KBM-7 (cell line): ENCODE data around the gene SLC10A2.

Experiments used
- DNase-seq: peaks from one replicate; pipeline ENCODE4 v3.0.0-alpha.2; 2015
- in situ Hi-C: fragments of 300-500 bp; cut with MboI; formaldehyde crosslinking; loops from 2 replicates; pipeline ENCODE4 v1.14.3; 2020; ENCODE audit warnings: low sequenced_read_pairs, low pct_unique_long_range_greater_than_20kb, mixed read lengths

SLC10A2 gene

DNA sequence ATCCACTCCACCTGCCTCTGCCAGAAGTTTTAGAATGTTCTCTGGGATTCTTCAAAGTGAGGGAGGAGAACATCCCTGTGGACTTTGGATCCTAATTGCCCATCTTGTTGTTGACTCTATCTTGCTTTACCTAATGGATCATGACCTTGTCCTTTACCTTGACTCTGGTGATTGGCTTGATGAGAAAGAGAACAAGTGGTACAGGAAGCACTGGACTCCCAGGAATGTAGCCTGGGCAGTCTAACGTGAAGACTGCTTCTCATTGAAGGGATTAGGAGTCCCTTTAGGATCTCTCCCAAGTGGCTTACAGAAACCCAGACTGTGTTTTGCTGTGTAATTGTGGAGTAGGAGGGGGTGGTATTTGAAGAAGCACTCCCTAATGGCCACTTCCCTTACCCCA lies 63.9 kb downstream of the SLC10A2 start:
- in situ Hi-C loops = no loop called here
- DNase-seq = no peak

DNA sequence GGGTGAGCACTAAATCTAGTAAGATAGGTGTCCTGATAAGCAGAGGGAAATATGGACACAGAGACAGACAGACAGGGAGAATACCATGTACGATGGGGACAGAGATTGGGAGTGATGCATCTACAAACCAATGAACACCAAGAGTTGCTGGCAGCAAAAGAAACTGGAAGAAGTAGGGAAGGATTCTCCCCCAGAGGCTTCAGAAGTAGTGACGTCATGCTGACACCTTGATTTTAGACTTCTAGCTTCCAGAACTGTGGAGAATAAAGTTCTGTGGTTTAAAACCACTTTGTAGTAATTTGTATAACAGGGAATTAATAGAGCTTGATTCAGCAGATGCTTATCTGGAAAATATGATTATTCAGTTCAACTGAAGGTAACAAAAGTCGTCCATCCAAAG lies 66.1 kb downstream of the SLC10A2 start:
- DNase-seq = no peak
- in situ Hi-C loops = no loop called here

DNA sequence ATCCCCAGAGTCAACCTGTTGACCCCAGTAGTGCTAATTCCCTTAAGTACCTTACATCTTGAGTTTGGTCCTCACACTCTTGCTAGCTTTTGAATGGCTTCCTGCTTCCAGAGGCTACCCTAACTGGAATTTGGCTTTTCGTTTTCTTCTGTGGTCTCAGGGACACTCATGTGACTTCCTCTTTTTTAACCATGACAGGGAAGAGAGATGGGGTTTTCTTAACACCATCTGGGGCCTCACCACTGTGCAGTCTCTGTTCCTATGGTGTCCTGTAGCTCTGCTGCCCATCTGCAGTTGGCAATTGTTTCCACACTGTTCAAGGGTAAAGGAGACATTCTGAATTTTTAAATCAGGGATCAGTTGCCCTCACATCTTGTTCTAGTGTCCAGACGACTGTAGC lies 66.7 kb downstream of the SLC10A2 start:
- peak; percentile 64 for DNase-seq
- in situ Hi-C loops = no loop called here
